GM23248 (cell line): Measurements from ENCODE around the gene POLR3A. TPM values are rescaled to one million over a fixed set of nuclear protein-coding genes. Genes with fewer than 3 reads are reported as not detected.

Source experiments
- DNase-seq: peaks from one replicate; pipeline ENCODE4 v3.0.0-alpha.2; 2015
- H2AFZ ChIP-seq: fragments of 200-600 bp; sonication (generic); 2 replicates; pipeline ENCODE4 v1.6.1; 2016; ENCODE audit warnings: antibody characterized with exemption
- H3F3A ChIP-seq: fragments of 200-600 bp; sonication (generic); 2 replicates; pipeline ENCODE4 v1.6.1; 2016; ENCODE audit warnings: mild to moderate bottlenecking, antibody characterized with exemption, mixed run types; ENCODE audit not compliant: insufficient read depth
- H3K27ac ChIP-seq: fragments of 200-600 bp; sonication (generic); 2 replicates; pipeline ENCODE4 v1.5.1; 2016; ENCODE audit warnings: mild to moderate bottlenecking
- H3K27me3 ChIP-seq: fragments of 200-600 bp; sonication (generic); replicated peaks from 2 replicates; pipeline ENCODE4 v1.6.1; 2016; ENCODE audit warnings: mild to moderate bottlenecking; ENCODE audit not compliant: insufficient read depth
- H3K36me3 ChIP-seq: fragments of 200-600 bp; sonication (generic); 2 replicates; pipeline ENCODE4 v1.6.1; 2016; ENCODE audit warnings: low read depth, mild to moderate bottlenecking
- H3K4me1 ChIP-seq: fragments of 200-600 bp; sonication (generic); 2 replicates; pipeline ENCODE4 v1.6.1; 2016; ENCODE audit warnings: mild to moderate bottlenecking; ENCODE audit not compliant: insufficient read depth
- H3K4me2 ChIP-seq: fragments of 200-600 bp; sonication (generic); one replicate; pipeline ENCODE4 v1.6.1; 2016; ENCODE audit warnings: mild to moderate bottlenecking; ENCODE audit not compliant: unreplicated experiment
- H3K4me3 ChIP-seq: fragments of 200-600 bp; sonication (generic); 2 replicates; pipeline ENCODE4 v1.5.1; 2016; ENCODE audit warnings: mild to moderate bottlenecking
- H3K79me2 ChIP-seq: fragments of 200-600 bp; sonication (generic); 2 replicates; pipeline ENCODE4 v1.6.1; 2016; ENCODE audit warnings: mild to moderate bottlenecking; ENCODE audit not compliant: insufficient read depth
- H3K9ac ChIP-seq: fragments of 200-600 bp; sonication (generic); 2 replicates; pipeline ENCODE4 v1.6.1; 2016; ENCODE audit warnings: mild to moderate bottlenecking
- H3K9me2 ChIP-seq: fragments of 200-600 bp; sonication (generic); 2 replicates; pipeline ENCODE4 v1.6.1; 2016; ENCODE audit warnings: mixed run types, mild to moderate bottlenecking, moderate library complexity; ENCODE audit not compliant: insufficient read depth
- H3K9me3 ChIP-seq: fragments of 200-600 bp; sonication (generic); one replicate; pipeline ENCODE4 v1.6.1; 2017; ENCODE audit warnings: low read depth
- H4K20me1 ChIP-seq: fragments of 200-600 bp; sonication (generic); 2 replicates; pipeline ENCODE4 v1.6.0; 2016; ENCODE audit not compliant: insufficient read depth
- EZH2 ChIP-seq: fragments of 200-600 bp; sonication (generic); IDR thresholded peaks from 2 replicates; pipeline ENCODE4 v1.6.1; 2018; ENCODE audit warnings: antibody characterized with exemption, mild to moderate bottlenecking; ENCODE audit not compliant: insufficient read depth, poor library complexity, severe bottlenecking
- EZH2phosphoT487 ChIP-seq: fragments of 200-600 bp; sonication (generic); IDR thresholded peaks from 2 replicates; pipeline ENCODE4 v1.6.1; 2018; ENCODE audit warnings: antibody characterized with exemption, moderate library complexity, mild to moderate bottlenecking, low read depth; ENCODE audit not compliant: insufficient read depth
- WGBS, 2 experiments: methylation state at CpG; one replicate each; pipeline ENCODE4 v1.1.6; 2015 to 2017; ENCODE audit warnings: low lambda C conversion rate in 2 of 2, low coverage in 1 of 2; ENCODE audit errors: missing lambda C conversion rate in 2 of 2; 5-methylcytosine and 5-hydroxymethylcytosine counted together
- in situ Hi-C: fragments of 300-500 bp; cut with MboI; formaldehyde crosslinking; loops from 2 replicates; pipeline ENCODE4 v1.15.0; 2020
- polyA plus RNA-seq: library from polyadenylated mRNA; unstranded; fragments of >200 nt; fragmentation: Nextera tagmentation; extraction: Ambion mirVana; gene quantifications from 2 replicates; pipeline ENCODE4 v1.2.1, GENCODE V29; 2016
- total RNA-seq: library from RNA; depleted of rRNA; stranded (reverse); fragments of >200 nt; shearing (Covaris generic); gene quantifications from 2 replicates; pipeline ENCODE4 v1.2.3, GENCODE V29; 2014

POLR3A gene
- total and polyA plus RNA-seq, 2 experiments from 2014 or later: 9.2 to 12.8 TPM

- Histone ChIP-seq H3K9ac (no peak overlapping the region), H3K27me3 (no peaks in the 10 kb centered on the region), H3K9me2 (no peaks in the 10 kb centered on the region), H3K9me3 (no peaks in the 10 kb centered on the region), H3K27ac (no peak overlapping the region), H3K79me2 (no peaks in the 10 kb centered on the region), H3K36me3 (no peaks in the 10 kb centered on the region), H3K4me3 (no peak overlapping the region), H3K4me2 (no peak overlapping the region), H3K4me1 (peaks cover 19% of the 10 kb centered on the region), H2AFZ (no peak overlapping the region), H4K20me1 (no peaks in the 10 kb centered on the region), H3F3A (peaks cover 19% of the 10 kb centered on the region)
- TF ChIP-seq EZH2 (no peak), EZH2phosphoT487 (no peak)
- 10 to 13% methylated on average over 3 of the region's 3 CpGs for WGBS, 2 experiments
- peak; percentile 43 for DNase-seq
- in situ Hi-C loops: no loop called here
Observed at GRCh38 chr10:77939561-77940001, 89.7 kb downstream of the POLR3A start.

DNA sequence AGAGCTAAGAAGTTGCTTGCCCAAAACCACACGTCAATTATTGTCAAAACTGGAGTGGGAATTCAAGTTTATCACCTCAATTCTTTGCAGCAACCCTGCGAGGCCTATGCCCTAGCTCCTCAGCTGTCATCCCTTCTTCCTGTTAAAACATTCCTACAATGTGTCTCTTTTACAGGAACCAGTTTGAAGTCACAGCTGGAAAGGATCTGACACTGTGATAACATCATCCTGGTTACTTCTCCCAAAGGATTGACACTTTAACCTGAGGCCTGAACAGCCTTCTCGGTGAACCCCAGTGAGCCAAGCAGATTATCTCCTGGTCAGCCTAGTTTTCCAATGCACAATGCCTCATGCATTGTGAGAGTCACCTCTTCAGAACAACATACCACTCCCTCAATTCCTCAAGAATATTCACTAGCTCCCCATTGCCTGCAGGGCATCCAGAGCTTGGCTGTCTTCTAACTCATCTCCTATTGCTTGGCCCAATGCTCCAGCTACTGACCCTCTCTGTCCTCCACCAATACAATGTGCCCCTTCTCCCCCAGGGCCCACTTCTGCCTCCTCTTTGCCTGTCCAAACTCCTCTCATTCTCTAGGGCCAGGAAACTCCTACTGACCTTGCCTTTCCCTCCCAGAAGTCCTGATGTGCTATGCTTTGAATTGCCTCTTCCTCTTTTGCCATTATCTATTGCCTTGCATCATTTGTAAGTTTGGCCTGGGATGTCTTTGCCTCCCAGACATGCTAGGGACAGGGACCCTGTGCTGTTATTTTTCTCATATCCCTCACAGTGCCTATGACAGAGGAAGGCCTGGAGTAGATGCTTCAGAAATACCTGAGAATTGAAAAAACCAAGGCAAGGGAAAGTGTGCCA lies 92.4 kb downstream of the POLR3A start:
- in situ Hi-C loops: no loop called here

DNA sequence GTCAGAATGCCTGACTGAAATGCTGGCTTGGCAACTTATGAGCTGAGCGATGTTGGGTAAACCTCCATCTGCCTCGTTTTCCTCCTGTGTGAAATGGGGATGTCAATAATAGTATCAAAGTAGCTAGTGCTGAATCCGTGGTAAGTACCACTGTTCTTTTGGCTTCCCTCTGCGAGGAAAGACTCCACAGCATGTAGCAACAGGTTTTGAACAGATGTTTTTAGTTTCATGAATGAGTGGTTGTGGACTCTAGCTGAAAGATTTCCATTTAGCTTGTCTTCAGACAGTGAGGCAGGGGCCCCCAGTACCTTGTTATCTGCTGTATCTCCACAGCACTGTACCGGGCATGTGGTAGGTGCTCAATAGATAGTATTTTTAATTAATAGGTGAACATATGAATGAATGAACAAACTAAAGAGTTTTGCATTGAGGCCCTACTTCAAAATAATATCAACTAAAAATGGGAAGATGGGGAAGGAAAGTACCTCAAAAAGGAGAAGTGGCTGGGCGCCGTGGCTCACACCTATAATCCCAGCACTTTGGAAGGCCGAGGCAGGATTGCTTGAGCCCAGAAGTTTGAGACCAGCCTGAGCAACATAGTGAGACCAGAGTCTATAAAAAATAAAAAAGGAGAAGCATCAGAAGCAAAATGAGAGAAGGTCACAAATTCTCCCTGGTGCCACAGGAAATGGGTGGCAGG lies 97.1 kb downstream of the POLR3A start:
- 0 out of 2 replicates have a peak, but pooled peaks cover 8% of the 10 kb centered on the region for H3F3A ChIP-seq
- no peak overlapping the region for H3K4me2 ChIP-seq
- no peak overlapping the region for H3K27ac ChIP-seq
- H3K4me3 ChIP-seq: no peak overlapping the region
- no peak overlapping the region for H2AFZ ChIP-seq
- no peaks in the 10 kb centered on the region for H3K36me3 ChIP-seq
- WGBS, 2 experiments: 71 to 73% methylated on average over 8 of the region's 8 CpGs
- no peaks in the 10 kb centered on the region for H4K20me1 ChIP-seq
- no peaks in the 10 kb centered on the region for H3K79me2 ChIP-seq
- no peaks in the 10 kb centered on the region for H3K27me3 ChIP-seq
- no peaks in the 10 kb centered on the region for H3K9me3 ChIP-seq
- no peak for DNase-seq
- in situ Hi-C loops: no loop called here
- no peaks in the 10 kb centered on the region for H3K4me1 ChIP-seq
- no peaks in the 10 kb centered on the region for H3K9me2 ChIP-seq
- H3K9ac ChIP-seq: no peak overlapping the region
- TF ChIP-seq EZH2 (no peak), EZH2phosphoT487 (no peak)

More for the DNA sequence above, 92.4 kb downstream of the POLR3A start:
- no peak overlapping the region for H3K27ac ChIP-seq
- H3K4me1 ChIP-seq: no peaks in the 10 kb centered on the region
- TF ChIP-seq EZH2phosphoT487 (no peak), EZH2 (no peak)
- H3F3A ChIP-seq: no peaks in the 10 kb centered on the region
- no peak overlapping the region for H3K9ac ChIP-seq
- H3K9me2 ChIP-seq: no peaks in the 10 kb centered on the region
- no peaks in the 10 kb centered on the region for H4K20me1 ChIP-seq
- H2AFZ ChIP-seq: no peak overlapping the region
- DNase-seq: no peak
- 93 to 96% methylated on average over 3 of the region's 3 CpGs for WGBS, 2 experiments
- no peaks in the 10 kb centered on the region for H3K36me3 ChIP-seq
- H3K27me3 ChIP-seq: no peaks in the 10 kb centered on the region
- no peaks in the 10 kb centered on the region for H3K79me2 ChIP-seq
- H3K9me3 ChIP-seq: no peaks in the 10 kb centered on the region
- no peak overlapping the region for H3K4me3 ChIP-seq
- no peak overlapping the region for H3K4me2 ChIP-seq

DNA sequence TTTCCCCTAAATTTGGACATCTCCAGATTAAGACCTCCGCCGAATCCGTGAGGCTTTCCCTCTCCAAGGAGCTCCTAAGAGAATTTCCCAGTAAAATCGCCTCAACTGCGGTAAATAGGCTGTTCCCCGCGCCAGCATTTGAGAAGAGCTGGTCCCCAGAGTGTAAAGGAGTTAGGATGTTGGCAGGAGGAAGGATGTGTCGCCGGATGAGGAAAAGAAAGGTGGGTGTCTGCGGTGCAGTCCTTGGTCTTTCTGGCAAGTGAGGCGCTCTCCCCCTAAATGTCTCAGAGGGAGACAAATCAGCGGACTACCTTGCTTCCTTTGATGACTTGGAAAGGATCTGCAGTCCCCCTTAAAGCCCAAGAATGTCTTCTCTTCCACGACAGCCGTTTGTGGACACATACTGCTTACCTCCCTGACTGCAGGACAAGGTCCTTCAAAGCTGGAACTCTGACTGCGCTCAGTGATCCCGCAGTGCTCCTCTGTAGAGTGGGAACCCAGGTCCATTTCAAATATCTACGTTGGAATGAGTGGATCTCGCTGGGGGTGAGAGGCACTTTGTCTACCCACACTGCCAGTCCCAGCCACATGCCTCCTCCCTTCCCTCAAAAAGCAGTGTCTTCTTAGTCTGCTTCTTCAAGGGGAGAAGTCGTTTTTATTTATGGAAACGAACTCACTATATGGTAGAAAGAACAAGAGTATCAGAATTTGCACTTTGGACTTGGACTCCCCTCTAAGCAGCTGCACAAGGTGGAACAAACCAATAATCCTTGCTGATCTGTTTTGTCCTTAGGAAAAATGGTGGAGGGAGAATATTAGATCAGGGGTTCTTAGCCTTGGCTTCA lies 101.7 kb downstream of the POLR3A start:
- H3K9me3 ChIP-seq: no peaks in the 10 kb centered on the region
- peaks cover 11% of the 10 kb centered on the region for H3K4me1 ChIP-seq
- TF ChIP-seq EZH2phosphoT487: no peak
- no peak for TF ChIP-seq EZH2
- H2AFZ ChIP-seq: peak overlapping the region; percentile 27; the same call in 1 of the 2 replicates
- H3K4me2 ChIP-seq: peak overlapping the region; percentile 77
- no peaks in the 10 kb centered on the region for H4K20me1 ChIP-seq
- DNase-seq: peak; percentile 44
- peaks cover 32% of the 10 kb centered on the region for H3K79me2 ChIP-seq
- peak overlapping the region; percentile 83 for H3K4me3 ChIP-seq
- 0 out of 2 replicates have a peak, but pooled peaks cover 18% of the 10 kb centered on the region for H3F3A ChIP-seq
- WGBS, 2 experiments: 28 to 29% methylated on average over 20 of the region's 20 CpGs
- H3K9ac ChIP-seq: peak overlapping the region; percentile 83
- H3K27me3 ChIP-seq: no peaks in the 10 kb centered on the region
- H3K36me3 ChIP-seq: no peaks in the 10 kb centered on the region
- no peaks in the 10 kb centered on the region for H3K9me2 ChIP-seq
- H3K27ac ChIP-seq: no peak overlapping the region
- in situ Hi-C loops: no loop called here
